GM18858 (cell line): Measurements from ENCODE around the gene LIPC.

Source experiments
- ATAC-seq: cut with Tn5 transposase; IDR thresholded peaks from one replicate; pipeline ENCODE4 v1.9.1; 2021; ENCODE audit not compliant: unreplicated experiment

The LIPC gene

GRCh38 chr15:58571491-58571890, 139.7 kb downstream of the LIPC start:
- ATAC-seq: no peak

DNA sequence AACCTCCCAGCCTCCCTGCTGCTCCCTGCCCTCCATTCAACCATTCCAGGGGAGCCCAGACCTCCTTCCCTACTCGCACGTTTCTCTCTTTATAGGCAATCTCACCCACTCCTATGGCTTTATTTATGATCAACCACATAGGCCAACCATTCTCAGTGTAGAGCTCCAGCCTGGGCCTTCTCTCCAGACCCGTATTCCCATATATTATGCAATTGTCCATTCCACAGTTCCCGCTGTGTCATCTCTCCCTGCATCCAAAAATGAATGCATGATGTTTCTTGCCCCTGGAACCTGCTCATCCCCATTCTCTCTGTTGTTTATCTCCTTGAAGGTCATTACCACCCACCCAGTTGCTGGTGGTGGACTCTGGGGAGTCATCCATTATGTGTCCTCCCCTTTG, 140.7 kb downstream of the LIPC start:
- no peak for ATAC-seq

DNA sequence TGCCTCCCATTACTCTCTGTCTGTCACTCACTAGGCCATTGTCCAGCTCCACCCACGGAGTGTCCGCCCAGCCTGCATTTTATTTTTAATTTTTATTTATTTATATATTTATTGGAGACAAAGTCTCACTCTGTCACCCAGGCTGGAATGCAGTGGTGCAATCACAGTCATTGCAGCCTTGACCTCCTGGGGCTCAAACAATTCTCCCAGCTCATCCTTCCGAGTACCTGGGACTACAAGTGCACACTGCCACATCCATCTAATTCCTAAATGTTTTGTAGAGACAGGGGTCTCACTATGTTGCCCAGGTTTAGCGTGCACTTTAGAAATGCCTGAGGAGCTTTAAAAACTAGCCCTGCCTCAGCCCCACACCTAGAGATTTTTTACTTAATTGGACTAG, 141.5 kb downstream of the LIPC start:
- no peak for ATAC-seq

DNA sequence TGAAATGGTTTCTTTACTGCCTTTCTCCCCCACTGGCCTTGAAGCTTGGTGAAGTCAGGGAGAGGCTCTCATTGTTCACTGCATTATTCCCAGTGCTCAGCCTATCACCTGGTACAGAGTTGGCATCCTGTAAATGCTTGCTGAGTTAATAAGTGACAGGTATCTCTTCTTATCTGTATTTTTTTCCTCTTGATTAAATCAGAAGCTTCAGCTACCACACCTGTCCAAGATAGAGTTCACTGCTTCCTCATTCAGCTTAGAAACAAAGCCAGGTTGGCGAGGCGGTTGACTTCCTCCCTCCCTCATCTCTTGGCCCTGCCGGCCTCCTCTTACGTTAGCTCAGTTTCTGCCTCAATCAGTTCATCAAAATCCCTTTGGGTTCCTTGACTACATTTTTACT, 142.8 kb downstream of the LIPC start:
- ATAC-seq: no peak

- no peak for ATAC-seq
These were observed 143.4 kb downstream of the LIPC start for GRCh38 chr15:58575045-58575786.

- no peak for ATAC-seq
These were observed 144.9 kb downstream of the LIPC start for GRCh38 chr15:58576657-58577056.

GRCh38 chr15:58582160-58582559, 150.4 kb downstream of the LIPC start:
- no peak for ATAC-seq

DNA sequence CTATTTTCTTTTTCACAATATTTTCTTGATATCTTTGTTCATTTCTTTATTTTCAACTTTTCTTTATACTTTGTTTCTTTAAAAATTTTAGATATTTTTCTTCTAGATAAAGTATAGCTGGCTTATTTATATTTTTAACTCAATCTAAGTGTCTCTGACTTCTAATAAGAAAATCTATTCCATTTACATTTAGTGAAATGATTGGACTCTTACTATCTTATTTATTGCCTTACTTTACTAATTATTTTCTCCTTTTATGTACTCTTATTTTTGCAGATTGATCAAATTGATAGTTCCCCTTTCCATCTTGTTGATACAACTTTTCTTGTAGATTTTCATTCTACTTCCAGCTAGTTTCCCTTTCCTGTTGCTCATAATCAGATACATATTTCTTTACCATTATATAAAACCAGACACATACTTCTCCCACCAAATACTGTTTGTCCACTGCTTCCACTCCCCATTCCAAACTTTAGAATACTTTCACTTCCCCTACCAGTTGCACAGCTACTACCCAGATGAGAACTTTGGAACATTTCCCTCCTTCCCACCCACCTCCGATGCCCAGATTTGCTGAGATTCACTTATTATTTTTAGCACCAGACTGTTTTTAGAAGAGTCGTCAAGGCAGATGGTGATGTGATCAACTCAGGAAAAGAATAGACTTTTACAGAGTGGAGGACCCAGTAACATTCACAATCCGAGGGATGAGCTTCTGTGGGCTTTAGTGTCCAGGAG, 151.5 kb downstream of the LIPC start:
- no peak for ATAC-seq

GRCh38 chr15:58584789-58585461, 153.1 kb downstream of the LIPC start:
- no peak for ATAC-seq

DNA sequence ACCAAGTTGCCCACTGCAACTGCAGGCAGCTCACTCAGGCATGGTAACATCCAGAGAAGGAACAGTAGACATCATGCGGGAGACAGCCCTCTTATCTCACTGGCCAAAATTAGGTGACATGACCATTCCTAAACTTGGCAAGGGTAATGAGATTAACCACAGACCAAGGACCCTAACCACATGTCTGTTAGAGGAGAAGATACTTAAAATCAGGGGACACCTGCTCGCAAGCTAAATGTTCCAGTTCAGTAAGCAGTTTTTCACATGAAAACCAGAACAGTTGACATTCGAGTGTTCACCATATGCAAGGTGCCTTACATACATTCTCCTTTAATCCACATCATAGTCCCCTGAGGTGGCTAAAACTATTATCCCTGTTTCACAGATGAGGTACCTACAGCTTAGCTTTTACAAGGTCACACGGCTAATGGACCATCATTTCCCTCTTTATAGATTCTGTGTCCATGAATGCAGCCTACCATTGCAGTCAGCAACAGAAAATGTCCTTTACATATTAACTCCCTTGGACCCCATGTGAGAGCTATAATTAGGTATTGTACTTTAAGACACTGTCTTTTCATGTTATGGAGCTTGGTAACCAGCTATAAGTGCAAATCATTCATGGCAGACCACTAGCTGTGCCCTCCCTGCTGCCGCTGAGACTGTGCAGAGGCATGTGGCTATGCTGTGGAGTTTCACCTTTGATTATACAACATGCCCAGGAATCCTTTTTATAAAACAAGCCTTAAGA, 154.1 kb downstream of the LIPC start:
- no peak for ATAC-seq

- ATAC-seq: no peak
These were observed 155.7 kb downstream of the LIPC start for GRCh38 chr15:58587486-58587885.

GRCh38 chr15:58588096-58588495, 156.3 kb downstream of the LIPC start:
- no peak for ATAC-seq

- no peak for ATAC-seq
These were observed 157.3 kb downstream of the LIPC start for GRCh38 chr15:58589047-58589446.

GRCh38 chr15:58590236-58590635, 158.4 kb downstream of the LIPC start:
- ATAC-seq: no peak

DNA sequence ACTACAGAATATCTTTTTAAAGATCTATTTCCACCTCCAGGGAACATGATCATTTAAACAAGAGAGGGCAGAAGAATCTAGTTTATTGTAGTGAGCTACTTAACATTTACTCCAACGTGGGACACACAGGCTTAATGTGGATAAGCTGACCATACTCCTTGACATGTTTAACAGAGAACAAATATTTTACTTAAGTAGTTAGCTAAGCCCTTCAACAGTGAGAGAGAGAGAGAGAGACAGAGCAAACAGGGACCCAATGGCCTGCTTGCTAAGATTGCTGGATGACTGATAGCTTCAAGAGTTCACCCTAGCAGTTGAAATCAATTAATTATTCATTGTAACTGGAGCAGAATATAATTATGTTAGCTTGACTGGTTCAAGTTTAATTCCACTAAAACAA, 159.1 kb downstream of the LIPC start:
- no peak for ATAC-seq

GRCh38 chr15:58593870-58594269, 162.1 kb downstream of the LIPC start:
- no peak for ATAC-seq

- no peak for ATAC-seq
These were observed 163.1 kb downstream of the LIPC start for GRCh38 chr15:58594898-58595297.

GRCh38 chr15:58595516-58596263, 163.9 kb downstream of the LIPC start:
- no peak for ATAC-seq

- no peak for ATAC-seq
These were observed 166.4 kb downstream of the LIPC start for GRCh38 chr15:58597943-58598828.

DNA sequence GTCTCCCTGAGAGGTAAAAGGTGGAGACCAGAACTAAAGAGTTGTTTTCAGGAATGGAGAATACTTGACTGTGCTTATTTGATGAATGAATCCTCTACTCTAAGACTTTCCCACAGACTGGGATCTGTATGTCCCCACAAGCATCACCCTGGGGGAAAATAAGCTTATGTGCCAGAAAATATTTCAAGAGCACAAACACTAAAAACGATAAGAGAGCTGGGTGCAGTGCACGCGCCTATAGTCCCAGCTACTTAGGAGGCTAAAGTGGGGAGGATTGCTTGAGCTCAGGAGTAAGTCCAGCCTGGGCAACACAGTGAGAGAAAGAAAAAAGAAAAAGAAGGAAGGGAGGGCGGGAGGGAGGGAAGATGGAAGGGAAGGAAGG, 167.0 kb downstream of the LIPC start:
- ATAC-seq: no peak
